Inflammatory macrophage treated with lipopolysaccharide for 1 hour (primary cell): ENCODE data around the gene DISP3.

Source experiments
- DNase-seq, 2 donors: peaks; one replicate each; pipeline ENCODE4 v3.0.0-alpha.2; 2020 to 2022

The DISP3 gene

DNA sequence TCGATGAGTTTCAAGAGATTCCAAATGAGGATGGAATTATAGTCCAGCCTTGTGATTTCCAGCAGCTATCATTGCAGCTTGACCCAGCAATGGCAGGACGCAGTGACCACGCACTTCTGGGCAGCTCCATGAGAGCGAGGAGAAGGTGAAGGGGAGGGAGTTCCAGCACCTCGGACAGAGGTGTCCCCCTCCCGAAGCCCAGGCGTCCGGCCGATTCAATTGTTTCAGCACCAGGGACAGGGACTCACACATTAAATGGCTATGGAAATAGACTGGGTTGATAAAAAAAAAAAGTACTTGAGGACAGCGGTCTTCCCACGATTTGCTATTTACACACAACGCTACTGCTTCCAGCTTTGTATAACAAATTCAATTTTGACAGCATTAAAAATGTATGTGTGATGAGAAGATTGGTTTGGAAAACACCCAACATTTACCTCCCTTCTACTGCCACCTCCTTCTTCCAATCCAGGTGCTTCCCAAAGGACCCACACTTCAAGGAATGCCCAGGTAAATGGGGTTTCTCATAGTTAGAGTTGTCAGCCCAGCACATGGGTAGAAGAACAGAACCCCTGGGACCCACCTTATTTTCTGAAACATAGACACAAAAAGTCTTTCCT lies 71.8 kb downstream of the DISP3 start:
- DNase-seq: peak; percentile 8 to 20

DNA sequence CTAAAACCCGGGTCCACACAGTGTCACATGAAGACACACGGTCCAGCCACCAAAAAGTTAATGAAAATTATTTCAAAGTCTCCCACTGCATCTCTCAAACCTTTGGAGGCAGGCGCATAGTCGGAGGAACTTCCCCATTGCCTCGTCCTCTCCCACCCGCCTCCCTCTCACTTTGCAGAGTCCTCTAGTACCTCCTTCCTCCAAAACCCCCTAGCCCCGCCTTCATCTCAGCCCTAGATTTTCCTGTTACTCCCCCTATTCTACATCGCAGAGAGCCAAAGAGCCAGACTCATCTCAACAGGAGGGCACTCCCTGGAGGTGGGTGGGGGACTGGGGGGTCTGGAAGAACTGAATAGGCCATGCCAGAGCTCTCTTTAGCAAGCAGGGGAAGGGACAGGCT lies 79.3 kb downstream of the DISP3 start:
- DNase-seq: peak in 1 of 2 donors; percentile 17

DNA sequence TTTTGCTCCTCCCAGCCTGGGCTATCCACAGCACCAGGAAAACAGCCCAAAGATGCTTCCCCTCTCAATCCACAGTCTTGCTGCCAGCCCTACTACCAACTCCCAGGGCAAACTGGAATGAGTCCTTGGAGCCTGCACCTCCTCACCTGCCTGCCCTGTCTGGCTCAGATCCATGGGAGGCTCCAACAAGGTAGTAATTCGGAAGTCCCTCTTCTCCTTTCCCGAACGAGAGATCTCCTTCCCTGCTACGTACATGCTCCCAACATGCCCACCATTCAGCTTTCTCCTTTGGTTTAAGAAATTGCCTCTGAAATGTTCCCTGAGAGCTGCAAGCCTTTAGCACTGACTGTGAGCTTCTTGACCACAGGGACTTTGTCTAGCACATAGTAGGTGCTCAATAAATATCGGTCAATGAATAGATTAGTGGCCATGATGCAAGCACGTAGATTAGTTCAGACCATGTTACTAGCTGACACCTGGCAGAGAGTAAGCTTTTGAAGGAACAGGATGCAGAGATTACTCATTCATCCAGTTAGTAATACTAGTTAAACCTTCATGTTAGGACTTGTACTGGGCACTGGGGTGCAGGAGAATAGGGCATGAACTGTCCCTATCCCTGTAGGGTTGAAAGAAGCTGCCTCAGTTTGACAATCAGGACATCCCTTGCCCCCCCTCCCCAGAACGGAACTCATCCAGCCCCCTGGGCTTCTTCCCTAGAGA lies 80.1 kb downstream of the DISP3 start:
- DNase-seq: no peak

DNA sequence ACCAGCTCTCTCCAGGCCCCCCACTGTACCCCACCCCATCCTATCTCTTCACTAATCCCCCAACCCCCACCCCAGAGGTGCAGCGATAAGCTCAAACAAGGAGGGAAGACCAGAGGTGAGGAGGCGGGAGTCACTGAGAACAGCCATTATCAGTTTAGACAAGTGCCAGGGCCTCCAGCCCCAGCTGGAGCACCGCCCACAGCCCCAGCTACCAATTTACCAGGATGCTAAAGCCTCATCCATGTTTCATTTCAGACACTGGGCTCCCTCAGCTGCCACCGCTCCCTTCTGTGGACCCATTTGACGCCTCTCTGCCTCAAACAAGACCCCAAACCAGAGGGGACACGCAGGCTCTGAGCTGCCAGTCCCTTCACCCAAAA lies 80.6 kb downstream of the DISP3 start:
- DNase-seq: no peak

DNA sequence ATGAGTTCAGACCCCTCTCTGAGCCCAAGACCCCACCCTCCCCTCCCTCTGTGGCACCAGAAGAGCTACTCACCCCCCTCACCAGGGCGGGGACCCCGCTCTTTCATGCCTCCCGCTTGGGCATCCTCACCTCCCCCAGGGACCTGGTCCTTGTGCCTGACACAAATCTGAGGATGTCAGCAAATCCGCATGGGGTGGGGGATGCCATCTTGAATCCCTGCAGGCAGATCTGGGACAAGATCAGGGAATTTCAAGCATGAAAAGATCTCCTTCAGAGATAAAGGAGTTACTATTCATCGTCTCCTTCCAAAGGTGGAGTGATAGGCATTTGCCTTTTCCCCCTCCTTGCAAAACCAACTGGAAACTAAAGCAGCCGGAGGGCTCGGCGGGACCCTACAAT lies 81.1 kb downstream of the DISP3 start:
- DNase-seq: no peak

DNA sequence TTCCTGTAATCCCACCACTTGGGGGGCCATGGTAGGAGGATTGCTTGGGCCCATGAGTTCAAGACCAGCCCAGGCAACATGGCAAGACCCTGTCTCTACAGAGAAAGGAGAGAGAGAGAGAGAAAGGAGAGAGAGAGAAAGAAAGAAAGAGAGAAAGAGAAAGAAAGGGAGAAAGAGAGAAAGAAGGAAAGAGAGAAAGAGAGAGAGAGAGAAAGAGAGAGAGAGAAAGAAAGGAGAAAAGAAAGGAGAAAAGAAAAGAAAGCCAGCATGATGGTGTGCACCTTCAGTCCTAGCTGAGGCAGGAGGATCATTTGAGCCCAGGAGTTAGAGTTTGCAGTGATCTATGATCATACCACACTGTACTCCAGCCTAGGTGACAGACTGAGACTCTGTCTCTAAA lies 82.8 kb downstream of the DISP3 start:
- DNase-seq: no peak

DNA sequence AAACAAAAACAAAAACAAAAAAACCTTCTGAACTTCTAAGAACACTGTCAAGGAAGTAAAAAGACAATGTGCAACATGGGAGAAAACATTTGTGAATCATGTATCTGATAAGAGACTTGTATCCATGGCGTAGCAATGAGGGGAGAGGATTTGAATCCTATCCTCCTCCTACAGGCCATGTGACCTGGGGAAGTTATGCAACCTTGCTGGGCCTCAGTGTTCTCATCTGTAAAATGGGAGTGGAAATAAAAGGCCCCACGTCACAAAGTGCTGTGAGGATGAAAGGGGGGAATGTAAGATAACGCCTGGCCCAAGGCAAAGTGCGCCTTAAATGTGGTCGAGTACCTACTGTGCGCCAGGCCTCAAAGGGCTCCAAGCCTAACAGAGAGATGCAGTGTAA lies 83.7 kb downstream of the DISP3 start:
- DNase-seq: no peak

DNA sequence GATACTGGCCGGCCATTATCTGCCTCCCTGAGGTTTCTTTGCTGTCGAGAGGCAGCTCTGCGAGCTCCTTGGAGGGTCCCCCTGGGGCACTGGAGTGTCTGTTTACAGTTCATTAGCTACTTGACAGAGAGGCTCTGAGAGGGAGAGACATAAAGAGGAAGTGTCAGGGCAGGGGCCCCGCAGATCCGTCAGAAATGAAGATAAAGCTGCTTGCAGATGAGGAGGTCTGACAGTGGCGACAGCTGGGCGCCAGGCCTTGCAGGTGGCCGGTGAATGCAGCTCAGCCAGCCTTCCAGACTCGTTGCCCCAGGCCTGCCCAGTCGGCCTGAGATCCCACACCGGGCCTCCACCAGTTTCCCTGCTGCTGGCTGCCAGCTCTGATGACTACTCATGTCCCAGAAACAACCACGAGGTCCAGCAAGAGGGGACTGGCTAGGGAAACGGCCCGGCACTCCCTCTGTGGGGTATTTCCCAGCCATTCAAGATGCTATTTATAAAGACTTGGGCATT lies 84.7 kb downstream of the DISP3 start:
- peak in 1 of 2 donors; percentile 37 for DNase-seq

DNA sequence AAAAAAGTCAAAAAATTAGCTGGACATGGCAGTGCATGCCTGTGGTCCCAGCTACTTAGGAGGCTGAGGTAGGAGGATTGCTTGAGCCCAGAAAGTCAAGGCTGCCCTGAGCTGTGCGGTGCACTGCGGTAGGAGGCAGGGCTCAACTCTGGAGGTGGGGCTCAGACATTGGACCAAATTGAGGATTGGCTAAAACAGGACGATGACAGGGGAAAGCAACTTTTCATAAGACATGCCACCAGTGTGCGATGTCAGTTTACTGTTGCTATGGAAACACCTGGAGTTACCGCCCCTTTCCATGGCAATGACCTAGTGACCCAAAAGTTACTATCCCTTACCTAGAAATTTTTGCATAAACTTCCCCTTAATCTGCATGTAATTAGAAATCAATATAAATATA lies 85.3 kb downstream of the DISP3 start:
- DNase-seq: no peak

DNA sequence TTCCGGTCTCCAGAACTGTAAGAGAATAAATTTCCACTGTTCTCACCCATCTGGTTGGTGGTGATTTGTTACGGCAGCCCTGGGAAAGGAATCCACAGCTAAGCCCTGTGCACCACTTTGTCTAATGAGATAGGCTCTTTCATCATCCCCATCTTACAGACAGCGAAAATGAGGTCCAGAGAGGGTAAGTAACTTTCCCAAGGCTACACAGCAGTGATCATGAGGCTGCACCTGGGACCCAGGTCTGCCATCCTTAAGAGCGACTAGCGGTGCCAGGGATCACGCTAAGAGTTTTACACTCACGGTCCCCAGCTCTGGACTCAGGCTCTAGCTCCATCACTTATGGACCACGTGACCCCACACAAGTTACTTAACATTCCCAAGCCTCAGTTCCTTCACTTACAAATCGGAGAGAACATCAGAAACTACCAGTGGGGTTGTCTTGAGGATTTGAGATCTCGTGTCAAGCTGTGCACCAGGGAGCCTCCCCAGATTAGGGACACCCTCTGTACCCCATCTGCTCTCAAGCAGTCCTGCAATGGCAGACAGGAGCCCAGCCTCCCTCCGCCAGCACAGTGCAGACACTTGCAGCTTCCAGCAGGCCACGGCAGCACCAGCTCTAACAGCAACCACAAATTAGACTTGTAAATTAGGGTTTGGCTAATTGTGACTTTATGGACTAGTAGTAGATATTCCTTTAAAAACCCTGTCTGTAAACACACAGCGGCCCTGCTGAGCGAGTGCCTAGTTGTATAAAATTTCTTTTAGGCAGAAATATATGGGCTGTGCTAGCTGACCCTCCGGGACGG lies 87.3 kb downstream of the DISP3 start:
- no peak for DNase-seq

DNA sequence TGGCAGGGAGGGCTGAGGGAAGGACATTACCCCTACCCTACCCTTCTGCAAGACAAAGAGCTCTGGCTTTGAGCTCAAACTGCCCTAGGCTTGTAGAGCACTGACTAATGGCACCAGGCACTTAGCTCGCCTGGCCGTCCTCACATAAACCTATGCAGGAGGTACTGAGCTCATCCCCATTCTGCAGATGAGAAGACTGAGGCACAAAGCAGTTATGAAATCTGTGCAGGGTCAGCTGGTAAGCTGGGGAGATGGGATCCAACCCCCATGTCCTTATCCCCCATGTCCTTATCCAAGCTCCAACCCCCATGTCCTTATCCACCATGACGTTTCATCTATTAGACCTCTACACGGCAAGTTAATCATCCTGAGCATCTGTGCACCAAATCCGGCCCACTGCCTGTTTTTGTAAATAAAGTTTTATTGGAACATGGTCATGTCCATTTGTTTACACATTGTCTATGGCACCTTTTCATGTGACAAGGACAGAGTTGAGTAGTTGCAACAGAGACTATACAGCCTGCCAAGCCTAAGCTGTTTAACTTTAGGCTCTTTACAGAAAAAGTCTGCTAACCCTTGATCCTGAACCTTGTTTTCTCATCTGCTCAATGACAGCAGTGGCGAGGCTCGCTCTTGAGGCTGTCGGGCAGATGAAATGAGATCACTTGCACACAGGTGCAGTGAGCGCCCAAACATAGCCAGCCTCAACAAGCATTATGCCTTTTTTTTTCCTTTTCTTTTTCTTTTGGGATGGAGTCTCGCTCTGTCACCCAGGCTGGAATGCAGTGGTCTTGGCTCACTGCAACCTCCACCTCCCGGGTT lies 88.5 kb downstream of the DISP3 start:
- no peak for DNase-seq

DNA sequence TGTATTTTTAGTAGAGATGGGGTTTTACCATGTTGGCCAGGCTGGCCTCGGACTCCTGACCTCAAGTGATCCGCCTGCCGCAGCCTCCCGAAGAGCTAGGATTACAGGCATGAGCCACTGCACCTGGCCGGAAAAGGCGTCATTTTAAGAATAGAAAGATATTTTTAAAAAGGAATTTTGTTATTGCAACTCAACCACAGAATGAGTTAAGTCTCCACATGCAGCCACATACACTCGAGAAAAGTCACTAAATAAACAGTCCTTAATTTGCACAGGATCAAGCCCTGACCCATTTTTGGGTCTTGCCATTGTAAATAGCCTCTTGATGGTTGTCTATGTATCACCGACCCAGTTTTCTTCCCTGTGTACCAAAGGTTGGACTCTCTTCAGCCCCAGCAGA lies 89.7 kb downstream of the DISP3 start:
- no peak for DNase-seq

DNA sequence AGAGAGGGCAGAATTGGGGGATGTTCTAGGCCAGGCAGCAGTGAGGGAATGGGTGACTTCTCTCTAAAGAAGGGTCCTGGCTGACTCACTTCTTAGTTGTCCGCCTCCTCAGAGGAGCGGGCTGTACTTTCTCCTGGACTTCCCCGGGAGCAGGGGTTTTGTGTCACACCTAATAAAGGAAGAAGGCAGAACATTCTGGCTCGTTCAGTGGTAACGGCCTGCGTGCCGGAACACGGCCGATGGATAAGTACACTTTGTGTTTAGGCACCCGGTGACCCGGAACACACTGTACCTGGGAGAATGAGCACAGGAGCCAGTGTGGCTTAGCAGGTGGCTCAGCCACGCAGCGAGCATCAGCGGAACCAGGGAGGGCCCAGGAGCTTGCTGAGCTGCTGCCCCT lies 90.6 kb downstream of the DISP3 start:
- no peak for DNase-seq

DNA sequence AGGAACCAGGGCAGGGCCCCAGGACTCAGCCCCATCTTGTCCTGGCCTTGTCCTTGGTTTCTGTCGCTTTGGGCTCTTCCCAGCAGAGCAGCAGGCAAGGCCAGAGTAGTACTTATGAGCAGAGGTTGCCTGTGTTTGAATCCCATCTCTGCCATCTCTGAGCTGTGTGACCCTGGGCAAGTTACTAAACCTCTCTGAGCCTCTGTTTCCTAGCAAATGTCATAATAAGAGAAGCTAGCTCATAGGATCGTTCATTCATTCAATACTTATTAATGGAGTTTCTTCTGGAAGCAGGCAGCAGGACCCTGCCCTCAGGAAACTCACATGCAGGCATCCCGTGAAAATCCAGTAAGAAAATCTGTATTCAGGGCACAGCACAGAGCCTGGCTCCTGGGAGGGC lies 91.0 kb downstream of the DISP3 start:
- DNase-seq: no peak

DNA sequence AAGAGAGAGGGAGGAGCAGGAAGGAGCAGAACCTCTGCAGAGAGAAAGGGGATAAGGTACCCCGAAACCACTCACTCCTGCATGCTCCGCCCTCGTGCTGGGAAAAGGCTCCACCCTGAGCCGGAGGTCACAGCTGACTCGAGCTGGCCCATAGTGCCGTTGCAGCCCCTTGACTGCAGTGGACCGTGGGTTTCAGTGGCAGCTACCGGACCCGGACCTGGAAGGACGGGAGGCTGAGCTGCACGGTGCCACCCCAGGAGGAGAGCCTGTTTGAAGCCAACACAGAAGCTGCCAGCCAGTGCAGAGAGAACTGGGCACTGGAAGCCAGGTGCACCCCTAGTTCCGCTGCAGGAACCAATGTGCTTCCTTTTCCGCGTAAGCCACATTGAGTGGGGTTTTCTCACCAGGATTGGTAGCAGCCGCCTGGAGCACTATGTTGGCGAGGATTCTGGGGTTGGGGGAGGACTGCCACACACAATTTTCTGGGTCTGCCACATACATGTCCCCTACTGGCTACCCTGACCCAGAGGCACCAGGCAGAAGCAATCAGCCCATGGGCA lies 91.9 kb downstream of the DISP3 start:
- no peak for DNase-seq

DNA sequence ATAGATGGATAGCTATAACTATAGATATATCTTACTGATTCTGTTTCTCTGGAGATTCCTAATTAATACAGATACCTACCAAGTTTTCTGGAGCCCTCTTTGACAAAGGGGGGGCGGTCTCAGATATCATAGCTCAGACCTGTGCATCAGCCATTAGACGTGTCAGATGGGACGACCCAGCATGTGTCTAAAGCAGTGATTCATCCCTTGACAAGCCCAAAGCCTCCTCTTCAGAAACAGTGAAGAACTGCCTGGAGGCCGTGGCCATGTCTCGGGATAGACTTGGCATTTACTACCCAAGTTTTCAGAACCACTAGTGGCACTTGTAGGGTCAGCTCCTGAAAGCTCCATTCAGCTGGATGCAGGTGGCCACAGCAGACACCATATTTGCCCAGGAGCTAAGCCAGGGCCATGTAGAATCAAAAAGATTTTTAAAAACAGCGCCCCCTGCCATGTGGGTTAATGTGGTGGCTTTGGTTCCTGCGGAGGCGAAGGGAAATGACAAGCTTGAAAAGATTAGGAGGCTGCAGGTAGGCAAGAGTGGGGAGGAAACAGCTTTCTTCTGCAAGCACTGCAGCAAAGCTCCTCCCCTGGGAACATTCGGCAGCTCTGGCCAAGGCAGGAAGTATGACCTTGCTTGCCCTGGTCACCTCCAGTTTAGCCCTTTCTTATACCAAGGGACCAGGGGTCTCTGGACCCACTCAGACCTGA lies 93.1 kb downstream of the DISP3 start:
- peak in 1 of 2 donors; percentile 8 for DNase-seq

DNA sequence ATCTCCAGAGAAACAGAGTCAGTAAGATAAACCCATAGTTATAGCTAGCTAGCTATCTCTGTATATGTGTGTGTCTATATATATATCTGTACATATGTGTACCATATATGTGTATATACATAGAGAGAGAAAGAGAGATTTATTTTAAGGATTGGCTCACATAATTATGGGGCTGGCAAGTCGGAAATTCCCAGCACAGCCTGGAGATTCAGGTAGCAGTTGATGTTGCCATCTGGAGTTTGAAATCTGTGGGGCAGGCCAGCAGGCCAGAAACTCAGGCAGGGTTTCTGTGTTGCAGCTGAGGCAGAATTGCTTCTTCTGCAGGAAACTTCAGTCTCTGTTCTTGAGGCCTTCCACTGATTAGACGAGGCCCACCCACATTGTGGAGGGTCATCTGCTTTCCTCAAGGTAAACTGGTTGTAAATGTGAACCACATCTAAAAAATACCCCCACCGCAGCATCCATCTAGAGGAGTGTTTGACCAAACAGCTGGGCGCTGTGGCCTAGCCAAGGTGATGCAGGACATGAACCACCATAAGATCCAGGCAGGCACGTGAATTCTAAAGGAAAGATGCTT lies 94.2 kb downstream of the DISP3 start:
- DNase-seq: no peak

DNA sequence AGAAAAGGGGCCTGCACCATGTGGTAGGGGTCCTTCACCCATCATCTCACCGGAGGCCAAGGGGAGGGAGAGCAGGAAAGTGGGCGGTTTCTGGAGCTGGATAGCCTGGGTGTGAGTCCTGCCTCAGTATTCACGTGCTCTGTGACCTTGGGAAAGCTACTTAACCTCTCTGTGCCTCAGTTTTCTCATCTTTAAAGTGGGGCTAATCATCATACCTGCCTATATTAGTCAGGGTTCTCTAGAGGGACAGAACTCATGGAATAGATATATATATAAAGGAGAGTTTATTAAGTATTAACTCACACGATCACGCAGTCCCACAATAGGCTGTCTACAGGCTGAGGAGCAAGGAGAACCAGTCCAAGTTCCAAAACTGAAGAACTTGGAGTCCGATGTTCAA lies 96.6 kb downstream of the DISP3 start:
- no peak for DNase-seq

DNA sequence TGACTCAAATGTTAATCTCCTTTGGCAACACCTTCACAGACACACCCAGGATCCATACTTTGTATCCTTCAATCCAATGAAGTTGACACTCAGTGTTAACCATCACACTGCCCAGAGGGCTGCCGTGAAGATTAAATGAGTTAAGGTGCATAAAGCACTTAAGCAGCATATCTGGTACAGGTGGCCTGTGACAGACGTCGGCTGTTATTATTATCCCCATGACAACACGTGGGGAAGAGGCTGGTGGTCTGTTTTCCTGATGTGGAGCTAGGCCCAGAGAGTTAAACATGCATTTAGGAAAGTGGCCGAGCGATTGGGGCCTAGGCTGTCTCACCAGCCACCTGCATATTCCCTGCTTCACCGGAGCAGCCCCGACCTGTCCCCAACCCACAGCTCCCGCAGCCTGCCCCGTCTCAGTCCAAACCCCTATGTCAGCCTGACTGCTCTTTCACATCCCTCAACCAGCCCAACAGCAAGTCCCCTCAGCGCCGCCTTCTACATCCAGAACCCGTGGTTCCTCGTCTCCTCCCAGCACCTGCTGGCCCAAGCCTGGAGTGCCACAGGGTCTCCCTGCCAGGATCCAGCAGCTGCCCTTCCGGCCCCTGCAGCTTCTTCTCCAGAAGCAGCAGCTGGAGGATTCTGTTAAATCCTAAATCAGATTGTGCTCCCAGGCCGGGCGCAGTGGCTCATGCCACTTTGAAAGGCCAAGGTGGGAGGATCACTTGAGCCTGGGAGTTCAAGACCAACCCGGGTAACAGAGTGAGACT lies 97.3 kb downstream of the DISP3 start:
- DNase-seq: no peak

DNA sequence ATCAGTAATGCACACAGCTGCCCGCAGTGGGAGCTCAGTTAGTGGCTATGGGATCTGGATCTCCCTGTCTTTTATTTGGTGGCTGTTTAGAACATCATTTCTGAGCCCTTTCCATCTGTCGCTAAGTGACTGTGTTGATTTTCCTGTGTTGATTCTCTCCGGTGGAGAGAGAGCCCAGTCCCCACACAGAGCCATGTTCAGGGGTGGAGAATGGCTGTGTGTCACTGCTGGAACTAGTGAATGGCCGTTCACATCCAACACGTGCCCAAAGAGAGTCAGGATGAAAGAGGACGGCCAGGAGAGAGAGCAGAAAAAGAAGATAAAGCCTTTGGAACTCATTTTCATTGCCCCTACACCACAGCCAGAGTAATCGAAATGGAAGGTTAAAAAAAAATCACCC lies 99.0 kb downstream of the DISP3 start:
- no peak for DNase-seq

DNA sequence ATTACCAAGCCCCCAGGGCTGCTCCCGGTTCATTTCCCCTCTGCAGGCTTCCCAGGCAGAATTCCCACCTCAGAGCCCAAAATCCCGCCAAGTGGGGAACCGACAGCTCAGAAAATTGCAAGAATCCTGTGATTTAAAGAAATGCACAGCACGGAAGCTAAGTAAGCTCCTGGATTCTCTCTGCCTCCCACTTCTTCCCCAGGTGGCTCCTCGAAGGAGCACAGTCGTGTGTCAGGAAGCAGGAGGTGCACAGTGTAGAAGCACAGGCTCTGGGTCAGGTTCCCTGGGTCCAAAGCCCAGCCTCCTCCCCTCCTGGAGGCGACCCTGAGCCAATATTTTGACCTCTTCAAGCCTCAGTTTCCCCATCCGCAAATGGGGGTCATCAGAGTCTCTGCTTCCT lies 100.6 kb downstream of the DISP3 start:
- DNase-seq: no peak
